Progenitor cell of endocrine pancreas (in vitro differentiated cells): Measurements from ENCODE around the gene SCFD1. TPM values are rescaled to one million over a fixed set of nuclear protein-coding genes. Genes with fewer than 3 reads are reported as not detected.
"Not testable (repeated sequence)": the region's sequence is repeated elsewhere in the genome, so short reads cannot be mapped to it uniquely, and the experiment has no call there.

Experiments used
- DNase-seq: peaks from one replicate; pipeline ENCODE4 v3.0.0; 2021; ENCODE audit warnings: low spot score; ENCODE audit not compliant: unreplicated experiment
- H3K27ac Mint-ChIP-seq: 2 replicates; pipeline ENCODE4 v1.8.0; 2021; ENCODE audit warnings: mild to moderate bottlenecking, moderate library complexity, mixed read lengths
- H3K27me3 Mint-ChIP-seq: 2 replicates; pipeline ENCODE4 v1.8.0; 2021; ENCODE audit warnings: mixed read lengths
- H3K36me3 Mint-ChIP-seq: 2 replicates; pipeline ENCODE4 v1.8.0; 2022; ENCODE audit warnings: mixed read lengths; ENCODE audit not compliant: insufficient read depth
- H3K4me1 Mint-ChIP-seq: 2 replicates; pipeline ENCODE4 v1.8.0; 2021; ENCODE audit warnings: low read depth, mixed read lengths
- H3K4me3 Mint-ChIP-seq: 2 replicates; pipeline ENCODE4 v1.8.0; 2021; ENCODE audit warnings: low read depth, mild to moderate bottlenecking, moderate library complexity, mixed read lengths
- H3K9me3 Mint-ChIP-seq: 2 replicates; pipeline ENCODE4 v1.8.0; 2021; ENCODE audit warnings: low read depth, mixed read lengths
- total RNA-seq: library from RNA; stranded (reverse); gene quantifications from 2 replicates; pipeline ENCODE4 v1.2.1, GENCODE V29; 2021
- TF ChIP-seq, protein P1 (sequence below): fragments of 200-600 bp; sonication (generic); IDR thresholded peaks from one replicate; pipeline ENCODE4 v1.5.0; 2021; ENCODE audit warnings: antibody characterized with exemption, mild to moderate bottlenecking; ENCODE audit not compliant: unreplicated experiment

Gene SCFD1
- total RNA-seq, 1 donor from 2014 or later = 97.6 TPM

DNA sequence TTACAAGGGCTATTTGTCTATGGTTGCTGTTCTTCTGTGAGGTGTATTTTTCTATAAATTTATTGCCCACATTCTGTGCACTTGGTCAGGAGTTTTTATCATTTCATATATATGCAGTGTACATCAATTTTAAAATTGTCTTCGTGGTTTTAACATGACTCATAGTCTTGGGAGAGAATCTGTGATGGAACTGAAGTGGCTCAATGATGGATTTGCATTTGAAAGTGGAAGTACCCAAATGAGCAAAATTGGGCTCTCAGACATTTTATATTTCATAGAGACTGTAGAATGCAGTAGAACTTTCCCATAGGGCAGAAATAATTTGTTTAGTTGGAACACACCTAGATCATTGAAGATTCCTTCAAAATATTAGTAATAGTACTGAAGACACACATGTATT lies 1.9 kb upstream of the SCFD1 start:
- Mint-ChIP-seq H3K9me3 (no peaks in the 10 kb centered on the region), H3K27ac (no peak overlapping the region), H3K4me3 (no peak overlapping the region), H3K36me3 (peaks cover 6% of the 10 kb centered on the region), H3K27me3 (no peaks in the 10 kb centered on the region), H3K4me1 (peaks cover 14% of the 10 kb centered on the region)
- TF ChIP-seq, protein P1, sequence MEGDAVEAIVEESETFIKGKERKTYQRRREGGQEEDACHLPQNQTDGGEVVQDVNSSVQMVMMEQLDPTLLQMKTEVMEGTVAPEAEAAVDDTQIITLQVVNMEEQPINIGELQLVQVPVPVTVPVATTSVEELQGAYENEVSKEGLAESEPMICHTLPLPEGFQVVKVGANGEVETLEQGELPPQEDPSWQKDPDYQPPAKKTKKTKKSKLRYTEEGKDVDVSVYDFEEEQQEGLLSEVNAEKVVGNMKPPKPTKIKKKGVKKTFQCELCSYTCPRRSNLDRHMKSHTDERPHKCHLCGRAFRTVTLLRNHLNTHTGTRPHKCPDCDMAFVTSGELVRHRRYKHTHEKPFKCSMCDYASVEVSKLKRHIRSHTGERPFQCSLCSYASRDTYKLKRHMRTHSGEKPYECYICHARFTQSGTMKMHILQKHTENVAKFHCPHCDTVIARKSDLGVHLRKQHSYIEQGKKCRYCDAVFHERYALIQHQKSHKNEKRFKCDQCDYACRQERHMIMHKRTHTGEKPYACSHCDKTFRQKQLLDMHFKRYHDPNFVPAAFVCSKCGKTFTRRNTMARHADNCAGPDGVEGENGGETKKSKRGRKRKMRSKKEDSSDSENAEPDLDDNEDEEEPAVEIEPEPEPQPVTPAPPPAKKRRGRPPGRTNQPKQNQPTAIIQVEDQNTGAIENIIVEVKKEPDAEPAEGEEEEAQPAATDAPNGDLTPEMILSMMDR = no peak
- no peak for DNase-seq

DNA sequence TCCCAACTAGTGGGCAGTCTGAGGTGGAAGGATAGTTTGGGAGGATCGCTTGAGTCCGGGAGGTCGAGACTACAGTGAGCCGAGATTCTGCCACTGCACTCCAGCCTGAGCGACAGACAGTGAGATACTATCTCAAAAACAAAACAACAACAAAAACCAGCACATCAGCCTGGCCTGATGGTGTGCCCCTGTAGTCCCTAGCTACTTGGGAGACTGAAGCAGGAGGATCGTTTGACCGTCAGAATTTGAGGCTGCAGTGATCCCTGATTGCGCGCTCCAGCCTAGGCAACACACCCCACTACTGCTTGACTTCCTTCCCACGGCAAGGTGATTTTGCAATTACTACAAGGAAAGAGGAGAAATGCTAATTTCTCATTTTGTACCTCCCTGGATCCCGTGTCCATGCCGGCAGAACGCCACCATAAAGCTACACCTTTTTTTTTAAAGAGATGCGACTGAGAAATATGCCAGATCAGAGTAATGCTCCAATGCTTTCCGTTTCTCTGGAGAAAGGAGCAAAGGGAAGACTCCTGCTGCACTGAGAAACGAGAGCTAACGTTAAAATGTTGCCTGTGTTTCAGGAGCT lies 672 bp upstream of the SCFD1 start:
- Mint-ChIP-seq H3K27ac (peak overlapping the region; percentile 98), H3K36me3 (peaks cover 2% of the 10 kb centered on the region), H3K27me3 (no peaks in the 10 kb centered on the region), H3K4me1 (peaks cover 14% of the 10 kb centered on the region), H3K4me3 (peak overlapping the region; percentile 98), H3K9me3 (no peaks in the 10 kb centered on the region)
- TF ChIP-seq, protein P1 = no peak
- DNase-seq = no peak

DNA sequence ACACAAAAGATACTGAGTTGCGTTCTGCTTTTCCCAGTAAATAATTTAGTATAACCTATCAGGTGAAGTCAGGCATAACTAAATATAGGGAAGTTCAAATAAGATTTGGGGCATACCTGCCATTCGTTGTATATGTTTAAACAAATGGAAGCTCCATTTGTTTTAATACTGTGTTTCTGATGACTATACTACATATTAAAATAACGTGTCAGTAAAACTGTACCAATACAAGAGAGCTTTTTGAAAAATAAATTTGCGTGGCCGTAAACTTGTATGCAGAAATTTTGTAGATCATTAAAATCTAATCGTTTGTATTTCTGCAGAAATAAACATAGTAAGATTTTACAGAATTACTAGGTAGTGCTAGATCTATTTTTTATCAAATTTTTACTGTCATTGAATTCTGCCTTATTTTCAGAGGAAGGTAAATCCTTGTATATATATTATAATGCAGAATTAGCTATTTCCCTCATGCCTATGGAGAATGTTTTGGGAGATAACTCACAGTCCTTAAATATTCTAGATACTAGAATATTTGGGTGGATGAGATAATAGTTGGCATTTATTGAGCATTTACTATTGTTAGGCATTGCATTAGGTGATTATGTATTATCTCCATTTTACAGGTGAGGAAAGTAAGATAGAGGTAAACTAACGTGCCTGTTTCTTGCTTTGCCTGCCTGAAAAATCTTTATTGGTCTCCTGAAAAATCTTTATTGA lies 1.5 kb downstream of the SCFD1 start:
- TF ChIP-seq, protein P1 = no peak
- Mint-ChIP-seq H3K27ac (no peak overlapping the region), H3K4me3 (peak overlapping the region; percentile 98), H3K4me1 (peaks cover 14% of the 10 kb centered on the region), H3K9me3 (no peaks in the 10 kb centered on the region), H3K27me3 (no peaks in the 10 kb centered on the region), H3K36me3 (peaks cover 4% of the 10 kb centered on the region)
- DNase-seq = no peak

DNA sequence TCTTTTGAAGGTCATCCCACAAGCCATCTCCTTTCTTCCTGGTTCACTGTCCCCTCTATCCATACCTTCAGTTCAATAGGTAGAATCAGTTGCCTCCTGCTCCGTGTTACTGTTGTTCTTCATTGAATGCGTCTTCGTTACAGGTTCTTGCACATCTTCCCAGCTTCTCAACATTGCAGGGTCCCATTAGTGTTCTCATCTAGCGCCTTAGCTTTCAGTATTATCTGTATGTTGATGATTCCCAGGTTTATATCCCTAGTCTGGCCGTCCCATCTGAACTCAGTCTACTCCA lies 2.0 kb downstream of the SCFD1 start:
- no peaks in the 10 kb centered on the region for H3K9me3 Mint-ChIP-seq
- no peak for DNase-seq
- H3K36me3 Mint-ChIP-seq = peaks cover 4% of the 10 kb centered on the region
- no peak overlapping the region for H3K27ac Mint-ChIP-seq
- H3K27me3 Mint-ChIP-seq = no peaks in the 10 kb centered on the region
- H3K4me1 Mint-ChIP-seq = peaks cover 14% of the 10 kb centered on the region
- peak overlapping the region; percentile 58 for H3K4me3 Mint-ChIP-seq
- TF ChIP-seq, protein P1 = no peak

DNA sequence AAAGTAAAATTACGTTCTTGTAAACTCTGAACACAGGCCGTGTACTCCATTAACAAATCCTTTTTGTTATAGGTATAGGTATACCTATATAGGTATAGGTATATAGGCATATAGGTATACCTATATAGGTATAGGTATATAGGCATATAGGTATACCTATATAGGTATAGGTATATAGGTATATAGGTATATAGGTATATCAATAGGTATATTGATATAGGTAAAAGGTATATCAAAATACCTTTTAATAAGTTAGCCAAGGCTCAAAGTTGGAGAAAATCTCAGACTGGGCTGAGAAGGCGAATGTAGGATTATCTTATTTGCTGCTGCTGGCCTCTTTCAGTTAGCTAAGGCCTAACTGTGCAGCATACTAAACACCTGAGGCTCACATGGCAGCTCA lies 3.4 kb downstream of the SCFD1 start:
- DNase-seq = no peak
- Mint-ChIP-seq H3K9me3 (no peaks in the 10 kb centered on the region), H3K4me3 (no peak overlapping the region), H3K36me3 (peaks cover 4% of the 10 kb centered on the region), H3K27me3 (no peaks in the 10 kb centered on the region), H3K27ac (no peak overlapping the region), H3K4me1 (peaks cover 14% of the 10 kb centered on the region)
- TF ChIP-seq, protein P1 = no peak

DNA sequence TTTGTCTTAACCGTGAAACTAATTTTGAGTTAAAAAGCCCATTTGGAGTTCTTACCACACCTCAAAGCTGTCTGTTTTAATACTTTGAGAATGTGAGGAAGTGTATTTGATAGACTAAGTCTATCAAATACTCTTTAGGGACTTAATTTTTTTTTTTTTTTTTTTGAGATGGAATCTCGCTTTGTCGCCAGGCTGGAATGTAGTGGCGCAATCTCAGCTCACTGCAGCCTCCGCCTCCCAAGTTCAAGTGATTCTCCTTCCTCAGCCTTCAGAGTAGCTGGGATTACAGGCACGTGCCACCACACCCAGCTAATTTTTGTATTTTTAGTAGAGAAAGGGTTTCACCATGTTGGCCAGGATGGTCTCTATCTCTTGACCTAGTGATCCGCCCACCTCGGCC lies 7.3 kb downstream of the SCFD1 start:
- H3K9me3 Mint-ChIP-seq, H3K4me3 Mint-ChIP-seq, H3K27ac Mint-ChIP-seq, H3K27me3 Mint-ChIP-seq, H3K4me1 Mint-ChIP-seq, DNase-seq, H3K36me3 Mint-ChIP-seq: not testable (repeated sequence)
